IMR-90 (cell line): ENCODE measurements around the gene CENPF. TPM values are rescaled to one million over a fixed set of nuclear protein-coding genes. Genes with fewer than 3 reads are reported as not detected.

Experiments
- ATAC-seq: fragments of 200-7000 bp; cut with Tn5 transposase; 2 replicates; pipeline ENCODE4 v1.9.1; 2020; ENCODE audit warnings: low read depth, mild to moderate bottlenecking, moderate library complexity
- BruUV-seq: library from RNA; stranded (reverse); fragments of 400-500 nt; replicated peaks from 2 replicates; lab custom pipeline; 2021; lab: Mats Ljungman, UMichigan
- CTCF ChIA-PET: fragments of 300-600 bp; formaldehyde crosslinking; extraction: SDS; loops from one replicate; lab custom pipeline; 2021; ENCODE audit warnings: antibody characterized with exemption; lab: Yijun Ruan, JAX
- POLR2A ChIA-PET: fragments of 300-600 bp; sonication (Branson Sonifier 250); formaldehyde crosslinking; loops from one replicate; lab custom pipeline; 2022; ENCODE audit warnings: antibody characterized with exemption; ENCODE audit not compliant: unreplicated experiment; lab: Charles Lee
- DNase-seq: peaks from one replicate; pipeline ENCODE4 v3.0.0; 2013
- H2AFZ ChIP-seq: replicated peaks from 2 replicates; pipeline ENCODE3; 2013; ENCODE audit warnings: low read length, mild to moderate bottlenecking; ENCODE audit not compliant: poor library complexity
- H2AK5ac ChIP-seq: 2 replicates; pipeline ENCODE4 v1.6.1; 2013; ENCODE audit warnings: low read depth, low read length, inconsistent platforms
- H2AK9ac ChIP-seq: replicated peaks from 2 replicates; pipeline ENCODE3; 2013; ENCODE audit warnings: mild to moderate bottlenecking, low read depth, low read length, moderate library complexity; ENCODE audit not compliant: poor library complexity
- H2BK120ac ChIP-seq: 2 replicates; pipeline ENCODE4 v1.6.1; 2013; ENCODE audit warnings: low read depth, low read length, inconsistent platforms
- H2BK15ac ChIP-seq: 3 replicates; pipeline ENCODE4 v1.6.1; 2013; ENCODE audit warnings: low read depth, low read length, inconsistent platforms
- H2BK20ac ChIP-seq: 2 replicates; pipeline ENCODE4 v1.6.1; 2013; ENCODE audit warnings: low read depth, mild to moderate bottlenecking, inconsistent platforms, low read length, moderate library complexity
- H2BK5ac ChIP-seq: 2 replicates; pipeline ENCODE4 v1.6.1; 2013; ENCODE audit warnings: mild to moderate bottlenecking, low read depth, low read length, inconsistent platforms; ENCODE audit not compliant: poor library complexity, severe bottlenecking
- H3K14ac ChIP-seq: replicated peaks from 2 replicates; pipeline ENCODE4 v1.6.1; 2013; ENCODE audit warnings: low read depth, low read length, inconsistent platforms
- H3K18ac ChIP-seq: 2 replicates; pipeline ENCODE4 v1.6.1; 2013; ENCODE audit warnings: low read depth, low read length, control low read depth
- H3K23ac ChIP-seq: 2 replicates; pipeline ENCODE4 v1.6.1; 2013; ENCODE audit warnings: low read depth, low read length, inconsistent platforms
- H3K27ac ChIP-seq: 2 replicates; pipeline ENCODE4 v1.5.1; 2013; ENCODE audit warnings: mild to moderate bottlenecking, control low read depth, low read length; ENCODE audit not compliant: insufficient read depth
- H3K27me3 ChIP-seq: 2 replicates; pipeline ENCODE4 v1.6.1; 2013; ENCODE audit warnings: low read length; ENCODE audit not compliant: control insufficient read depth, insufficient read depth
- H3K36me3 ChIP-seq: 2 replicates; pipeline ENCODE4 v1.6.1; 2013; ENCODE audit warnings: low read length, mixed read lengths; ENCODE audit not compliant: control insufficient read depth, insufficient read depth
- H3K4ac ChIP-seq: 2 replicates; pipeline ENCODE4 v1.6.1; 2013; ENCODE audit warnings: low read depth, low read length, inconsistent platforms
- H3K4me1 ChIP-seq: 2 replicates; pipeline ENCODE4 v1.6.1; 2013; ENCODE audit warnings: low read length, mixed read lengths; ENCODE audit not compliant: control insufficient read depth, insufficient read depth
- H3K4me2 ChIP-seq: 2 replicates; pipeline ENCODE4 v1.6.1; 2013; ENCODE audit warnings: low read depth, mild to moderate bottlenecking, control low read depth, low read length, moderate library complexity
- H3K4me3 ChIP-seq: 2 replicates; pipeline ENCODE4 v1.5.1; 2013; ENCODE audit warnings: low read depth, mild to moderate bottlenecking, control low read depth, low read length, moderate library complexity; ENCODE audit not compliant: insufficient read depth
- H3K56ac ChIP-seq: 2 replicates; pipeline ENCODE4 v1.6.1; 2013; ENCODE audit warnings: low read length, inconsistent platforms; ENCODE audit not compliant: insufficient read depth; ENCODE audit errors: extremely low read depth
- H3K79me1 ChIP-seq, 2 experiments: 2 replicates each; pipeline ENCODE4 v1.6.1; 2013; ENCODE audit warnings: low read length in 2 of 2, inconsistent platforms in 1 of 2, low read depth in 1 of 2
- H3K9ac ChIP-seq: 2 replicates; pipeline ENCODE4 v1.6.1; 2013; ENCODE audit warnings: low read depth, low read length, control low read depth
- H3K9me1 ChIP-seq: 2 replicates; pipeline ENCODE4 v1.6.1; 2013; ENCODE audit warnings: low read length, inconsistent platforms; ENCODE audit not compliant: insufficient read depth
- H3K9me3 ChIP-seq: 2 replicates; pipeline ENCODE4 v1.6.1; 2013; ENCODE audit warnings: low read length; ENCODE audit not compliant: control insufficient read depth, insufficient read depth
- H4K20me1 ChIP-seq: 2 replicates; pipeline ENCODE4 v1.6.1; 2013; ENCODE audit warnings: low read length, inconsistent platforms; ENCODE audit not compliant: insufficient read depth
- H4K5ac ChIP-seq: 2 replicates; pipeline ENCODE4 v1.6.1; 2013; ENCODE audit warnings: mild to moderate bottlenecking, low read depth, low read length, control low read depth
- H4K8ac ChIP-seq, 2 experiments: 2 replicates each; pipeline ENCODE4 v1.6.1; 2013; ENCODE audit warnings: low read depth in 2 of 2, low read length in 2 of 2, control low read depth in 1 of 2, inconsistent platforms in 1 of 2
- H4K91ac ChIP-seq: 2 replicates; pipeline ENCODE4 v1.6.1; 2013; ENCODE audit warnings: low read depth, low read length, inconsistent platforms; ENCODE audit not compliant: insufficient read depth
- CHD1 ChIP-seq: IDR thresholded peaks from 2 replicates; pipeline ENCODE4 v1.6.1; 2012; ENCODE audit warnings: low read depth, low read length, improper control_type of control experiment
- MAZ ChIP-seq: IDR thresholded peaks from 2 replicates; pipeline ENCODE4 v1.6.1; 2012; ENCODE audit warnings: low read depth, mild to moderate bottlenecking, low read length, improper control_type of control experiment, moderate library complexity, borderline replicate concordance
- RAD21 ChIP-seq: IDR thresholded peaks from 2 replicates; pipeline ENCODE4 v1.6.1; 2012; ENCODE audit warnings: low read length, improper control_type of control experiment
- RCOR1 ChIP-seq: IDR thresholded peaks from 2 replicates; pipeline ENCODE4 v1.6.1; 2012; ENCODE audit warnings: mild to moderate bottlenecking, low read length, improper control_type of control experiment; ENCODE audit not compliant: insufficient replicate concordance
- RFX5 ChIP-seq: IDR thresholded peaks from 2 replicates; pipeline ENCODE4 v1.8.0; 2012; ENCODE audit warnings: low read depth, mild to moderate bottlenecking, low read length, moderate library complexity
- dilution Hi-C: fragments of 300-500 bp; cut with HindIII; formaldehyde crosslinking; loops from one replicate; pipeline ENCODE4 v1.14.3; 2018; ENCODE audit warnings: low sequenced_read_pairs; ENCODE audit not compliant: unreplicated experiment
- in situ Hi-C: fragments of 300-500 bp; cut with MboI; formaldehyde crosslinking; loops from 3 replicates; pipeline ENCODE4 v1.14.3; 2019; ENCODE audit warnings: low sequenced_read_pairs, inconsistent platforms, mixed read lengths
- intact Hi-C: fragments of 100-400 bp; cut with micrococcal nuclease; formaldehyde crosslinking; loops from 2 replicates; pipeline ENCODE4 v1.10.0; 2022
- polyA plus RNA-seq, 3 experiments: library from polyadenylated mRNA; depleted of rRNA; stranded (reverse); fragments of >200 nt; gene quantifications; 2 replicates each; pipeline ENCODE4 v1.2.3, GENCODE V29; 2012; ENCODE audit warnings: low replicate concordance in 1 of 3
- total RNA-seq: library from RNA; depleted of rRNA; stranded (reverse); fragments of >200 nt; gene quantifications from 2 replicates; pipeline ENCODE4 v1.2.3, GENCODE V29; 2012
- TF ChIP-seq, protein P1 (sequence below): fragments of 150-350 bp; IDR thresholded peaks from 2 replicates; pipeline ENCODE4 v1.6.1; 2016; ENCODE audit warnings: low read depth, mild to moderate bottlenecking, low read length, moderate library complexity, borderline replicate concordance
- TF ChIP-seq, protein P2 (sequence below): conservative IDR thresholded peaks from 2 replicates; pipeline ENCODE4 v1.5.1; 2012; ENCODE audit warnings: mild to moderate bottlenecking, low read depth, low read length, improper control_type of control experiment
- TF ChIP-seq, protein P3 (sequence below): fragments of 150-350 bp; IDR thresholded peaks from 2 replicates; pipeline ENCODE4 v1.6.1; 2017; ENCODE audit warnings: mild to moderate bottlenecking, antibody characterized with exemption, low read length, low read depth

CENPF gene
- total and polyA plus RNA-seq, 2 of the 4 experiments (the other 2 are of a cell fraction) = 20.9 to 51.8 TPM

DNA sequence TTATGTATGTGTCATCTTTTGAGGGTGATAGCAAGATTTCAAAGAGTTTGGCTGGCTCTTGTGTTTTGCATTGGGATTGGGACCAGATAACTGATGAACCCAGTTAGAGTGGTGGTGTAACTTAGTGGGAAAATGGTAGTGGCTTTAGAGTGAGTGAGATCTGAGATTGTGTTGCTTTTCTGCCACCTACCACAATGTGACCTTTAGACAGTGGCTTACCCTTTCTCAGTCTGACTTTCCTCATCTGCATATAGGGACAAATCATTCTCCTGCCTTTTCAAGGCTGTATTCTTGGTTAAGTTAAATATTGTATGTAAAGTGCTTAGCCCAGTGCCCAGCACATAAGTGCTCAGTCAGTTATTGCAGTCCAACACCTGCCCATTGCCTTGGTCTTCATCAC, 31.3 kb downstream of the CENPF start:
- ChIA-PET CTCF (no interaction called here), POLR2A (no interaction called here)
- Histone ChIP-seq H3K9me1 (0 out of 2 replicates have a peak, but pooled peaks cover 5% of the 10 kb centered on the region), H2AK5ac (no peak overlapping the region), H4K20me1 (no peaks in the 10 kb centered on the region), H3K9me3 (no peaks in the 10 kb centered on the region), H2BK5ac (no peak overlapping the region), H3K4me1 (peaks cover 5% of the 10 kb centered on the region; the same call in 1 of the 2 replicates), H3K9ac (no peak overlapping the region), H3K4me3 (no peak overlapping the region), H4K5ac (no peak overlapping the region), H3K14ac (no peak overlapping the region), H3K79me1 (peaks cover 26 to 49% of the 10 kb centered on the region in 2 experiments), H2AK9ac (no peak overlapping the region), H2BK20ac (no peak overlapping the region), H3K56ac (no peak overlapping the region), H3K27ac (no peak overlapping the region), H2BK120ac (no peak overlapping the region), H2BK15ac (no peak overlapping the region), H4K8ac (no peak overlapping the region), H3K27me3 (no peaks in the 10 kb centered on the region), H3K4ac (no peak overlapping the region), H4K91ac (no peak overlapping the region), H2AFZ (no peak overlapping the region), H3K18ac (no peak overlapping the region), H3K36me3 (peaks cover 2% of the 10 kb centered on the region; the same call in 1 of the 2 replicates), H3K23ac (no peak overlapping the region; the same call in 1 of the 2 replicates), H3K4me2 (no peak overlapping the region)
- dilution Hi-C loops (no loop called here), in situ Hi-C loops (no loop called here), intact Hi-C loops (no loop called here)
- ATAC-seq (no peak), DNase-seq (no peak)
- BruUV-seq = no TSS peak
- TF ChIP-seq CHD1 = no peak
- TF ChIP-seq MAZ = no peak
- TF ChIP-seq, protein P1, sequence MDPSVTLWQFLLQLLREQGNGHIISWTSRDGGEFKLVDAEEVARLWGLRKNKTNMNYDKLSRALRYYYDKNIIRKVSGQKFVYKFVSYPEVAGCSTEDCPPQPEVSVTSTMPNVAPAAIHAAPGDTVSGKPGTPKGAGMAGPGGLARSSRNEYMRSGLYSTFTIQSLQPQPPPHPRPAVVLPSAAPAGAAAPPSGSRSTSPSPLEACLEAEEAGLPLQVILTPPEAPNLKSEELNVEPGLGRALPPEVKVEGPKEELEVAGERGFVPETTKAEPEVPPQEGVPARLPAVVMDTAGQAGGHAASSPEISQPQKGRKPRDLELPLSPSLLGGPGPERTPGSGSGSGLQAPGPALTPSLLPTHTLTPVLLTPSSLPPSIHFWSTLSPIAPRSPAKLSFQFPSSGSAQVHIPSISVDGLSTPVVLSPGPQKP = no peak
- TF ChIP-seq RCOR1 = no peak
- TF ChIP-seq, protein P2, sequence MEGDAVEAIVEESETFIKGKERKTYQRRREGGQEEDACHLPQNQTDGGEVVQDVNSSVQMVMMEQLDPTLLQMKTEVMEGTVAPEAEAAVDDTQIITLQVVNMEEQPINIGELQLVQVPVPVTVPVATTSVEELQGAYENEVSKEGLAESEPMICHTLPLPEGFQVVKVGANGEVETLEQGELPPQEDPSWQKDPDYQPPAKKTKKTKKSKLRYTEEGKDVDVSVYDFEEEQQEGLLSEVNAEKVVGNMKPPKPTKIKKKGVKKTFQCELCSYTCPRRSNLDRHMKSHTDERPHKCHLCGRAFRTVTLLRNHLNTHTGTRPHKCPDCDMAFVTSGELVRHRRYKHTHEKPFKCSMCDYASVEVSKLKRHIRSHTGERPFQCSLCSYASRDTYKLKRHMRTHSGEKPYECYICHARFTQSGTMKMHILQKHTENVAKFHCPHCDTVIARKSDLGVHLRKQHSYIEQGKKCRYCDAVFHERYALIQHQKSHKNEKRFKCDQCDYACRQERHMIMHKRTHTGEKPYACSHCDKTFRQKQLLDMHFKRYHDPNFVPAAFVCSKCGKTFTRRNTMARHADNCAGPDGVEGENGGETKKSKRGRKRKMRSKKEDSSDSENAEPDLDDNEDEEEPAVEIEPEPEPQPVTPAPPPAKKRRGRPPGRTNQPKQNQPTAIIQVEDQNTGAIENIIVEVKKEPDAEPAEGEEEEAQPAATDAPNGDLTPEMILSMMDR = no peak
- no peak for TF ChIP-seq RFX5
- TF ChIP-seq, protein P3, sequence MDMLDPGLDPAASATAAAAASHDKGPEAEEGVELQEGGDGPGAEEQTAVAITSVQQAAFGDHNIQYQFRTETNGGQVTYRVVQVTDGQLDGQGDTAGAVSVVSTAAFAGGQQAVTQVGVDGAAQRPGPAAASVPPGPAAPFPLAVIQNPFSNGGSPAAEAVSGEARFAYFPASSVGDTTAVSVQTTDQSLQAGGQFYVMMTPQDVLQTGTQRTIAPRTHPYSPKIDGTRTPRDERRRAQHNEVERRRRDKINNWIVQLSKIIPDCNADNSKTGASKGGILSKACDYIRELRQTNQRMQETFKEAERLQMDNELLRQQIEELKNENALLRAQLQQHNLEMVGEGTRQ = no peak
- TF ChIP-seq RAD21 = no peak
